ENCODE data around the gene GPBP1L1. TPM values are rescaled to one million over a fixed set of nuclear protein-coding genes. Genes with fewer than 3 reads are reported as not detected.

Gene GPBP1L1
- polyA plus RNA-seq, 1 donor from 2014 or later, result 55.1 TPM

- no peaks in the 10 kb centered on the region for H3F3A ChIP-seq (ENCODE audit: insufficient read depth, low read length, poor library complexity, severe bottlenecking)
- H3K9ac ChIP-seq (ENCODE audit: low read length), result no peak overlapping the region
- no peak overlapping the region for H3K4me2 ChIP-seq (ENCODE audit: low read length)
- TF ChIP-seq TAF1 (IDR thresholded peaks at IDR 0.05; ENCODE audit: low read depth) (no peak), SMC3 (conservative IDR thresholded peaks at IDR 0.05; ENCODE audit: poor library complexity) (no peak), POLR2AphosphoS5 (IDR thresholded peaks at IDR 0.05) (no peak), EZH2 (IDR thresholded peaks at IDR 0.05; ENCODE audit: borderline replicate concordance, insufficient read depth, low read length, poor library complexity, severe bottlenecking) (no peak), RAD21 (conservative IDR thresholded peaks at IDR 0.05) (no peak), MXI1 (conservative IDR thresholded peaks at IDR 0.05; ENCODE audit: poor library complexity, severe bottlenecking) (no peak), EP300 (conservative IDR thresholded peaks at IDR 0.05; ENCODE audit: poor library complexity, severe bottlenecking) (no peak)
- TF ChIP-seq, protein P1, sequence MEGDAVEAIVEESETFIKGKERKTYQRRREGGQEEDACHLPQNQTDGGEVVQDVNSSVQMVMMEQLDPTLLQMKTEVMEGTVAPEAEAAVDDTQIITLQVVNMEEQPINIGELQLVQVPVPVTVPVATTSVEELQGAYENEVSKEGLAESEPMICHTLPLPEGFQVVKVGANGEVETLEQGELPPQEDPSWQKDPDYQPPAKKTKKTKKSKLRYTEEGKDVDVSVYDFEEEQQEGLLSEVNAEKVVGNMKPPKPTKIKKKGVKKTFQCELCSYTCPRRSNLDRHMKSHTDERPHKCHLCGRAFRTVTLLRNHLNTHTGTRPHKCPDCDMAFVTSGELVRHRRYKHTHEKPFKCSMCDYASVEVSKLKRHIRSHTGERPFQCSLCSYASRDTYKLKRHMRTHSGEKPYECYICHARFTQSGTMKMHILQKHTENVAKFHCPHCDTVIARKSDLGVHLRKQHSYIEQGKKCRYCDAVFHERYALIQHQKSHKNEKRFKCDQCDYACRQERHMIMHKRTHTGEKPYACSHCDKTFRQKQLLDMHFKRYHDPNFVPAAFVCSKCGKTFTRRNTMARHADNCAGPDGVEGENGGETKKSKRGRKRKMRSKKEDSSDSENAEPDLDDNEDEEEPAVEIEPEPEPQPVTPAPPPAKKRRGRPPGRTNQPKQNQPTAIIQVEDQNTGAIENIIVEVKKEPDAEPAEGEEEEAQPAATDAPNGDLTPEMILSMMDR (IDR thresholded peaks at IDR 0.05; ENCODE audit: poor library complexity, severe bottlenecking), result no peak
- TF ChIP-seq, protein P2, sequence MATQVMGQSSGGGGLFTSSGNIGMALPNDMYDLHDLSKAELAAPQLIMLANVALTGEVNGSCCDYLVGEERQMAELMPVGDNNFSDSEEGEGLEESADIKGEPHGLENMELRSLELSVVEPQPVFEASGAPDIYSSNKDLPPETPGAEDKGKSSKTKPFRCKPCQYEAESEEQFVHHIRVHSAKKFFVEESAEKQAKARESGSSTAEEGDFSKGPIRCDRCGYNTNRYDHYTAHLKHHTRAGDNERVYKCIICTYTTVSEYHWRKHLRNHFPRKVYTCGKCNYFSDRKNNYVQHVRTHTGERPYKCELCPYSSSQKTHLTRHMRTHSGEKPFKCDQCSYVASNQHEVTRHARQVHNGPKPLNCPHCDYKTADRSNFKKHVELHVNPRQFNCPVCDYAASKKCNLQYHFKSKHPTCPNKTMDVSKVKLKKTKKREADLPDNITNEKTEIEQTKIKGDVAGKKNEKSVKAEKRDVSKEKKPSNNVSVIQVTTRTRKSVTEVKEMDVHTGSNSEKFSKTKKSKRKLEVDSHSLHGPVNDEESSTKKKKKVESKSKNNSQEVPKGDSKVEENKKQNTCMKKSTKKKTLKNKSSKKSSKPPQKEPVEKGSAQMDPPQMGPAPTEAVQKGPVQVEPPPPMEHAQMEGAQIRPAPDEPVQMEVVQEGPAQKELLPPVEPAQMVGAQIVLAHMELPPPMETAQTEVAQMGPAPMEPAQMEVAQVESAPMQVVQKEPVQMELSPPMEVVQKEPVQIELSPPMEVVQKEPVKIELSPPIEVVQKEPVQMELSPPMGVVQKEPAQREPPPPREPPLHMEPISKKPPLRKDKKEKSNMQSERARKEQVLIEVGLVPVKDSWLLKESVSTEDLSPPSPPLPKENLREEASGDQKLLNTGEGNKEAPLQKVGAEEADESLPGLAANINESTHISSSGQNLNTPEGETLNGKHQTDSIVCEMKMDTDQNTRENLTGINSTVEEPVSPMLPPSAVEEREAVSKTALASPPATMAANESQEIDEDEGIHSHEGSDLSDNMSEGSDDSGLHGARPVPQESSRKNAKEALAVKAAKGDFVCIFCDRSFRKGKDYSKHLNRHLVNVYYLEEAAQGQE (IDR thresholded peaks at IDR 0.05; ENCODE audit: borderline replicate concordance), result no peak
- H3K79me2 ChIP-seq (replicated peaks; ENCODE audit: insufficient read depth, low read length), result peaks cover 91% of the 10 kb centered on the region
- H3K27me3 ChIP-seq (ENCODE audit: insufficient read depth, low read depth, low read length), result no peaks in the 10 kb centered on the region
- no peaks in the 10 kb centered on the region for H3K9me2 ChIP-seq (ENCODE audit: insufficient read depth, low read length)
- H3K36me3 ChIP-seq (ENCODE audit: insufficient read depth, low read length), result no peaks in the 10 kb centered on the region
- H4K20me1 ChIP-seq (ENCODE audit: insufficient read depth), result no peaks in the 10 kb centered on the region
- H3K27ac ChIP-seq (ENCODE audit: low read length), result no peak overlapping the region
- H3K4me3 ChIP-seq (ENCODE audit: low read length), result no peak overlapping the region
- no peaks in the 10 kb centered on the region for H3K9me3 ChIP-seq (ENCODE audit: low read length)
- H2AFZ ChIP-seq (ENCODE audit: low read depth, low read length), result no peak overlapping the region
These were observed 7.2 kb downstream of the GPBP1L1 start for GRCh38 chr1:45679123-45679522.

DNA sequence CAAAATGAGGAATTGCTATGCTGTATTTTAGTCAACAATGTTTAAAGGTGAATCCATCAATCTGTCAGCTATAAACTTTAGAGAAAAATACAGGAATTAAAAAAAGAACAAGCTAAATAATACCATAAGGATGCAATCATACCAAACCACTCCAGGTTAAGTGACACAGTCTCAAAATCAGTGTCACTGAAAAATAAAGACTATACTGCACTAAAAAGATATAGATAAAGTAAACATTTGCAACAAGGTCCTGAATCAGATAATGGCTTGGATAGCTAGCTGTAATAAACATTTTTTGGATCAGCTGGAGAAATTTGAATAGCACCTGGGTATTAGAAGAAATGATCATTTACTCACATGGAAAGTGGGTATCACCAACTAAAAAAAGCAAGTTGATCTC is 7.8 kb downstream of the GPBP1L1 start:
- TF ChIP-seq SMC3 (conservative IDR thresholded peaks at IDR 0.05; ENCODE audit: poor library complexity) (no peak), POLR2AphosphoS5 (IDR thresholded peaks at IDR 0.05) (no peak)
- TF ChIP-seq, protein P2 (IDR thresholded peaks at IDR 0.05; ENCODE audit: borderline replicate concordance), result no peak
- no peaks in the 10 kb centered on the region for H3K27me3 ChIP-seq (ENCODE audit: insufficient read depth, low read depth, low read length)
- no peaks in the 10 kb centered on the region for H3K9me2 ChIP-seq (ENCODE audit: insufficient read depth, low read length)
- no peaks in the 10 kb centered on the region for H4K20me1 ChIP-seq (ENCODE audit: insufficient read depth)
- H3K27ac ChIP-seq (ENCODE audit: low read length), result no peak overlapping the region
- no peaks in the 10 kb centered on the region for H3F3A ChIP-seq (ENCODE audit: insufficient read depth, low read length, poor library complexity, severe bottlenecking)
- H3K36me3 ChIP-seq (ENCODE audit: insufficient read depth, low read length), result no peaks in the 10 kb centered on the region
- no peak overlapping the region for H2AFZ ChIP-seq (ENCODE audit: low read depth, low read length)
- no peak overlapping the region for H3K9ac ChIP-seq (ENCODE audit: low read length)
- H3K4me2 ChIP-seq (ENCODE audit: low read length), result no peak overlapping the region
- H3K4me3 ChIP-seq (ENCODE audit: low read length), result no peak overlapping the region
- peaks cover 90% of the 10 kb centered on the region for H3K79me2 ChIP-seq (replicated peaks; ENCODE audit: insufficient read depth, low read length)
- no peaks in the 10 kb centered on the region for H3K9me3 ChIP-seq (ENCODE audit: low read length)

Data from neural cell (in vitro differentiated cells).